HG02840 (cell line): ENCODE data around the gene ARHGEF11.
A peak's percentile ranks its signal among the peaks of the same experiment; 100 is the strongest.
"Not testable (repeated sequence)": the region's sequence is repeated elsewhere in the genome, so short reads cannot be mapped to it uniquely, and the experiment has no call there.

ENCODE experiments used
- ATAC-seq: cut with Tn5 transposase; IDR thresholded peaks from one replicate; pipeline ENCODE4 v1.9.1; 2021; ENCODE audit warnings: mild to moderate bottlenecking, moderate library complexity, moderate number of reproducible peaks; ENCODE audit not compliant: unreplicated experiment, low FRiP score

ARHGEF11 gene, protein sequence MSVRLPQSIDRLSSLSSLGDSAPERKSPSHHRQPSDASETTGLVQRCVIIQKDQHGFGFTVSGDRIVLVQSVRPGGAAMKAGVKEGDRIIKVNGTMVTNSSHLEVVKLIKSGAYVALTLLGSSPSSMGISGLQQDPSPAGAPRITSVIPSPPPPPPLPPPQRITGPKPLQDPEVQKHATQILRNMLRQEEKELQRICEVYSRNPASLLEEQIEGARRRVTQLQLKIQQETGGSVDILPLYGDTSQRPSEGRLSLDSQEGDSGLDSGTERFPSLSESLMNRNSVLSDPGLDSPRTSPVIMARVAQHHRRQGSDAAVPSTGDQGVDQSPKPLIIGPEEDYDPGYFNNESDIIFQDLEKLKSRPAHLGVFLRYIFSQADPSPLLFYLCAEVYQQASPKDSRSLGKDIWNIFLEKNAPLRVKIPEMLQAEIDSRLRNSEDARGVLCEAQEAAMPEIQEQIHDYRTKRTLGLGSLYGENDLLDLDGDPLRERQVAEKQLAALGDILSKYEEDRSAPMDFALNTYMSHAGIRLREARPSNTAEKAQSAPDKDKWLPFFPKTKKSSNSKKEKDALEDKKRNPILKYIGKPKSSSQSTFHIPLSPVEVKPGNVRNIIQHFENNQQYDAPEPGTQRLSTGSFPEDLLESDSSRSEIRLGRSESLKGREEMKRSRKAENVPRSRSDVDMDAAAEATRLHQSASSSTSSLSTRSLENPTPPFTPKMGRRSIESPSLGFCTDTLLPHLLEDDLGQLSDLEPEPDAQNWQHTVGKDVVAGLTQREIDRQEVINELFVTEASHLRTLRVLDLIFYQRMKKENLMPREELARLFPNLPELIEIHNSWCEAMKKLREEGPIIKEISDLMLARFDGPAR (N-terminal part only)

DNA sequence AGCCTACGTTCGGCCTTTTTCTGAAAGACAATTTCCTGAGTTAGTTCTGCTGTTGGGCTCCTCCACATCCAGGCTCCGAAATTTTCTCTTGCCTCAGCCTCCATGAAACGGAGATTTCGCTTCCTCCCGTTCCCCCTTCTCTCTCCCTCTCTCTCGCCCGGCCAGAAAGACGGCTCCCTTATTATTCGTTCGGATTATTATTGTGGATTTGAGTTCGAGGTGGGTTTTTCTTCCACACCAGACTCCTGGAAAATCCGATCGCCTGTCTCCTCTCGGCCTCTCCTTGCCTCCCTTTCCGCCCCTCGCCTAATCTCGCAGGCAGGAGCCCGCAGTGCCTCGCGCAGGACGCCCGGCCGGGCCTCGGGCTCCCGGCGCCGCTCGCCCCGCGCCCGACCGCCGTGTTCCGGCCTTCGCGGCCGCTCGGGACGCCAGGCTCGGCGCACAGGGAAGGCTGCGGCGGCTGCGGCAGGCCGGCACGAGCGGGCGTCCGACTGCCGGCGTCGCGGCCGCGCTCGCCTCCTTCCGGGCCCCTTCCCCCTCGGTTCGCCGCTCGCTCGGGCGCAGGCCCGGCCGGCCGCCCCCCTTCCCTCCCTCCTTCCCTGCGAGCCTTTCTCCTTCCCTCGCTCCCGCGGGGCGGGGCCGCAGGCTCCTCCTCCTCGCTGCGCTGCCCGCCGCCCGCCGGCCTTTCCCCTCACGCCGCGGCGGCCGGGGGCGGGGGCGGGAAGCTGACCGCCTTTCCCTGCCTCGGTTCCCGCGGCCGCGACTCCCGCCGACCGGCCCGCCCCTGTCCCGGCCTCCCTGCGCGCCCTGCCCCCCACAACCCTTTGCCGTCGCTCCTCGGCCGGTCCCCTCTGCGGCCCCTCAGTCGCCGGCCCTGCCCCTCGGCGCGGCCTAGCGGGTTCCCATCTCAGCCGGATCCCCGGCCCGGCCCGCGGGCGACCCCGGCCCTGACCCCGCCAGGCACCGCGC lies at the start of gene ARHGEF11:
TSS of gene ARHGEF11 (minus strand) at position 493 of the 969 bp plus-strand sequence. CDS start 1,412 bp downstream, outside the sequence.
- ATAC-seq, result peak; percentile 47

DNA sequence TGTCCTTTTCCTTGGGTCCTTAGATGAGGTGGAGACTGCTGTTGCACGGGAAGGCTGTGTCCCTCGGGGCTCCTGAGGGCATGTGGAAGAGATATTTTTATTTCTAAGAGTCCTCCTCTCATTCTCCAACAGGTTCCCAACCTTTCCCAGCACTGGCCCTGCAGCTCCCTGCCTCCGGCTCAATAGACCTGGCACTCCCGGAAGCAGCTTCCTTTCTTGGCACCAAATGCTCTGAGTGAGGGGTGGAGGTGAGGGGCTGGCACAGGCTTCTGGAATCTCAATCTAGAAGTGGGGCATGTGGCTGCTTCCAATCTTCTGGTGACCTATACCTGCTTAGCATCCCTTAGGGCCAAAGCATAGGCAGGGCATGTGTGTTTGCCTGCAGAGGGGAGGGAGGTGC lies 49.5 kb upstream of the ARHGEF11 start:
- ATAC-seq, result no peak

DNA sequence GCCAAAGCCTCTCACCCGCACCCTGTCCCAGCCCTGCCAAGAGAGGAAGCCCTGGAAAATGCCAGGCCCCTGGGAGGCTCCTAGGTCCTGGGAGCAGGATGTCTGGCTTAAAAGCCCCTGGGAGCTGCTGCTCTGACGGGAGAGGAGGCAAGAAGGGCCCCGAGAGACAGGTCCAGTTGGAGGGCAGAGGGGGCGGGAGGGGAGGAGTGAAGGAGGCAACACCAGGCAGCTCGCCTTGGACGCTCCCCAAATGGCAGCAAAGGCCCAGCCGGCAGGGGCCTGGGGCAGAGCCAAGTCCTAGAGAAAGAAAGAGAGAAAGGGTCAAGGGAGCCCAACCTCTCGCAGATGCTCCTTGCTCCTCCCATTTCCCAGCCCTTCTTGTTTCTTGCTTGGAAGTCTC lies 47.3 kb upstream of the ARHGEF11 start:
- no peak for ATAC-seq

DNA sequence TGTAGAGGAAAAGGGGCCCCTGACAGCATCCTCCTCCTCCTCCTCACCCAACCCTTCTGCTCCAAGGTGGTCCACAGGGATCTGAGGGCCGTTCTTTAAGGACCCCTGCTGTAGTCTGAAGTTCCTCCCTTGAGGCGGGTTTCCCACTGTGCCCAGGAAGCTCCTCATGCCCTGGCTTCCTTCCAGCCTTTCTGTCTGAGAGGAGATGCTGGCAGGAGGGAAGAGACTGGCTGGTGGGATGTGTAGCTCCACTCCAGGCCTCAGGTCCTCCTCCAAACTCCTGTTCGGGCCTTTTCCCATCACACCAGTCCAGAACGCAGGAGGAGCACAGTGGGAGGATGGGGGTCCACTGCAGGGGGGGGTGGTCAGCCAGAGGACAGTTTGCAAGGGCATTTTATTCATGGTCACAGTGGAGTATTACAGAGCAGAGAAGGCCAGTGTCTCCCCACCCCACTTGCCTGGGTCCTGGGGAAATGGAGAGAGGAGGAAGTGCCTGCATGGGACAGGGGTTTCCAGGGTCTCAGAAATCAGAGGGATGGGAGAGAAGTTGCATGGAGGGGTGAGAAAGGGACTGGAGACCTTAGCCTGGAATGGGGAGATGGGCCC lies 46.2 kb upstream of the ARHGEF11 start:
- no peak for ATAC-seq

DNA sequence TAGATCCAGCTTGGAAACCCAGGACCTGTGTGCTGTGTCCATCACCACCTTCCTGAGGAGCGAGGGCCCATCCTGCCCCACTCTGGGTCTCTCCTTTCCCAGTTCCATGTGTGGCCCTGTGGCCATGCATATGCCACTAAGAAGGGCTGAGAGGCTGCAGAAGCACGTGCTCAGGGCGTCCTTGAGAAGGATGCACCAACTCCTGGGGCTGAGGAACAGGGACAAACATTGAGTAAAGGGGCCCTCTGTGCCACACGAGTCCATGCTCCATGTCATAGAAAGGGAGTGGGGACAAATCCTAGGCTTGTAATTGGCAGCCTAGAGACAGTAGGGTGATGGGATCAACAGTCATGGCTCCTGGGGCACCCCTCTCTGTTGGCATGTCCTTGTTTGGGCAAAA lies 45.6 kb upstream of the ARHGEF11 start:
- no peak for ATAC-seq

DNA sequence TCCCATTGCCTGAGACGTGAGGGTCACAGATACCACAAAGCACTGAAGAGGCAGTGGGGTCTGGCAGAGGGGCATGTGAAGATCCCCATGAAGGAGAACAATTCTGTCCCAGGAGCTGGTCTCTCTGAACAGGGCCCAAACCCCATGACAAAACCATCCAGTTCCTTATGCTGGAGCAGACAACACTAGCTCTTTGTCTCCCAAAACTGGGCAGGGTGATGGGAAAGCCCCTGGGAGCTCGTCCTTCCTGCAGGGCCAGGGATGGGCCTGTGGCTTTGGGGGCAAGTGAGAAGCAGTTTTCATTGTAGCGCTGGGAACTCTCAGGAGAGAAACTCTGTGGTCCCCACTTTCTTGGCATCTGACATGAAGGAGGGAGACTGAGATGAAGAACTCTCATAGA lies 45.2 kb upstream of the ARHGEF11 start:
- ATAC-seq, result no peak

DNA sequence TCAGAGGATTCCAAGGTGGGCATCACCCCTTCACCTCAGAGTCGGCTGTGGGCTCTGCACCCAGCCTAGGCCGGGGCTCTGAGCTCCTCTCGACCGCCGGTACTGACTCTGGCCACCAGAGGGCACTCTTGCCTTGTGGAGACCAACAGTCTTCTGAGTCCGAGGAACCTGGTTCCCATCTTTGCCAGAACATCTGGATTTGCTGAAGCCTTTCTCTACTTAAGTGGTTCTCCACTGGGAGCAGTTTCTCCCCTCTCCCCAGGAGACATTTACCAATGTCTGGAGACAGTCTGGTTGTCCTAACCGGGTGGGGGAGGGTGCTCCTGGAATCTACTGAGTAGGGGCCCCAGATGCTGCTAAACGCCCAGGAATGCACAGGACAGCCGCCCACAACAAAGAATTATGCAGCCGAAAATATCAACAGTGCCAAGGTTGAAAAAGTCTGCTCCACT lies 44.7 kb upstream of the ARHGEF11 start:
- ATAC-seq, result no peak

DNA sequence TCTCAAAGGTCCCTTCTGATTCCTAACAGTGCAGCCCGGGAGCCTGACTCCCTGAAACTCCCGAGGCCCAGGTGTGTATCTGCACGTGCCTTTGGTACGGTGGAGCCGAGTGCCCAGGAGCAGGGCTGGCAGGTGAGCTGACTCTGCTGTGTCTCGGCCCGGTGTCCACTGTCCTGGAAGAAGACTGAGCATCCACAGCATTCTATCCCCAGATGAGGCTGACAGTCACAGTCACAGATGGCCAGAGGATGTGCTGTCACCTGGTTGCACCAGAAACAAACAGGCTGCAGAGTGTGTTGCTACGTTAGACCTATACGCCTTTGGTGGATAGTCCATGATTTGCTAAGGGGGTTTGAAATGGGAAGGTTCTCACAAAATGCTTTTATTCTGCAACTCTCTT lies 44.2 kb upstream of the ARHGEF11 start:
- no peak for ATAC-seq

DNA sequence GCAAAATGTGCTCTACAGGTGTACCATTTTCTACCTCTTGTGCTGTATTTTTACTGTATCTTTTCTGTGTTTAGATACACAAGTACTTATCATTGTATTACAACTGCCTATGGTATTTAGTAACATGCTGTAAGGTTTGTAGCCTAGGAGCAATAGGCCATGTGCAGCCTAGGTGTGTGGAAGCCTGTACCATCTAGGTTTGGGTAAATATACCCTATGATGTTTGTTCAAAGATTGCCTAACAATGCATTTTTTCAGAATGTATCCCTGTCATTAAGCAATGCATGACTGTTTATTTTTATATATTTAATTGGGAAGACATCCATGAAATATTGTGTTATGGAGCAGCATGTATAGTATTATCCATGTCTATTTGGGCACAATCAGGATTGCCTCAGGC lies 43.1 kb upstream of the ARHGEF11 start:
- no peak for ATAC-seq

DNA sequence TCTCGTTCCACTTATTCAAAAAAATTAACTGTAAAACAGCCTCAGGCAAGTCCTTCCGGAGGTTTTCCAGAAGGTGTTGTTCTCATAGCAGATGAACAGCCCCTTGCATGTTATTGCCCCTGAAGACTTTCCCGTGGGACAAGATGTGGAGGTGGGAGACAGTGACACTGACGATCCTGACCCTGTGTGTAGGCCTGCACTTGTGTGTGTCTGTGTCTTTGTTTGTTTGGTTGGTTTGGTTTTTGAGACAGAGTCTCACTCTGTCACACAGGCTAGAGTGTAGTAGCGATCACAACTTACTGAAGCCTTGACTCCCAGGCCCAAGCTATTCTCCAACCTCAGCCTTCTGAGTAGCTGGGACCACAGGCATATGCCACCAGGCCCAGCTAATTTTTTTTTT lies 41.5 kb upstream of the ARHGEF11 start:
- no peak for ATAC-seq

DNA sequence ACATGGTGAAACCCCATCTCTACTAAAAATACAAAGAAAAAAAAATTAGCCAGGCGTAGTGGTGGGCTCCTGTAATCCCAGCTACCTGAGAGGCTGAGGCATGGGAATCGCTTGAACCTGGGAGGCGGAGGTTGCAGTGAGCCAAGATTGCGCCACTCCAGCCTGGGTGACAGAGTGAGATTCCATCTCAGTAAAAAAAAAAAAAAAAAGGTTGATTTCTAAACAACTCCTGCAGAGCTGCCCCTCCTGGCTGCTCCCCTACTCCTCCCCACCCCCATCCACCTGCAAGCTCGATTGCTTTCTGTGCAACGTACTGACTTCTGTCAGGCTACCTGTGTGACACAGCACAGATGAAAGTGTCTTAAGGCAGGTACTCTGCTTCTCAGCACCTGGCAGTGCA lies 40.8 kb upstream of the ARHGEF11 start:
- ATAC-seq, result no peak

DNA sequence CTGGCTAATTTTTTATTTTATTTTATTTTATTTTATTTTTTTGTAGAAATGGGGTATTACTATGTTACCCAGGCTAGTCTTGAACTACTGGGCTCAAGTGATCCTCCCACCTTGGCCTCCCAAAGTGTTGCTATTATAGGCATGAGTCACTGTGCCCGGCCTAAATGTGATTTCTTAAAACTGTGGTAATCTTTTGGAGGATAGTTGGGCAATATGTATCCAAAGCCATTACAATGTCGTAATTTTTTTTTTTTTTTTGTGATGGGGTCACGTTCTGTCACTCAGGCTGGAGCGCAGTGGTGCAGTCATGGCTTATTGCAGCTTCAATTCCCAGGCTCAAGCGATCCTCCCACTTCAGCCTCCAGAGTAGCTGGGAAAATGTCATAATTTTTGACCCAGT lies 39.9 kb upstream of the ARHGEF11 start:
- ATAC-seq, result no peak

DNA sequence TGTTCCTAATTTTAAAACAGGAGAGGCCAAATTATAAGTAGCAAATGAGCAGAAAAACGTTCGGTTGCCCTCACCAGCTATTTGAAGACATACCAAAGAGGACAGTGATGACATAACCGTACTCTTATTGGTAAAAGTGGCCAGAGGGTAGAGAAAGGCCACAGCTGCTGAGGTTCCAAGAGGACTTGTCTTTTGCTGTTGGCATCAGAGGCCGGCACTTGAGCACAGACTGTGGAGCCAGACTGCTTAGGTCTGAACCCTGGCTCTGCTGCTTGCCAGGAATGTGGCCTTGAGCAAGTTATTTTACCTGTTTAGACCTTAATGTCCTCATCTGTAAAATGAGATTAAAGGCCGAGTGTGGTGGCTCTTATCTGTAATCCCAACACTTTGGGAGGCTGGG lies 39.2 kb upstream of the ARHGEF11 start:
- ATAC-seq, result no peak

DNA sequence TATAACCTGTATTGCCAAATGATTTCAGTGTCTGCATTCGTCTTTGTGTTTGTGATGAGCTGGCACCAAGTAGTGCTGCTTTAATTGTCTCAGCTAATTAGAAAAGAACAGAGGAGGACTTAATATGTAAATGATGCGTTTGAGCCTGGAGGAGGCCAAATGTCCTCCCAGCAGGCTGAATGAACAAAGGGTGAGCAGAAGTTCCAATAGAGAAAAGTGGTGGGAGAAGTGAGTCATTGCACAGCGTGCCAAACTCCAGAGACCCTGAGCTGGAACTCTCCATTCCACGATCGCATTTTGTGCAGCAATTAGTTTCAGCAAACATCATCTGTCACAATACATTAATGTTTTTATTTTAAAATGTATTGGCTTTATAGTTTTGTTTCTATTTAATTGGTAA lies 36.2 kb upstream of the ARHGEF11 start:
- ATAC-seq, result no peak

DNA sequence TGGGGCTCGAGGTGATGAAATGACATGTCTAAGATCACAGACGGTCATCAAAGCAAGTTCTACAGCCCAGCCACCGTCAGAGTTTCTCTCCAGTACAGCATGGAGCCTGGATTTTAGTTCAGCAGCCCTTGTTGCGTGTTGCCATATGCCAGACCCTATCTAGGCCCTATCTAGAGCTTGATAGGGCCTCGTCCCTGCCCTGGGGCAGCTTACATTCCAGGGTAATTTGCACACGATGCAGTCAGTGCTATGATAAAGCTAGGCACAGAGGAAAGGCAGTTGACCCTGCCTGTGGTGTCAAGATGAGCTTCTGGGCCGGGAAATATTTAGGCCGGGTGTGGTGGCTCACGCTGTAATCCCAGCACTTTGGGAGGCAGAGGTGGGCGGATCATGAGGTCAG lies 35.2 kb upstream of the ARHGEF11 start:
- no peak for ATAC-seq

DNA sequence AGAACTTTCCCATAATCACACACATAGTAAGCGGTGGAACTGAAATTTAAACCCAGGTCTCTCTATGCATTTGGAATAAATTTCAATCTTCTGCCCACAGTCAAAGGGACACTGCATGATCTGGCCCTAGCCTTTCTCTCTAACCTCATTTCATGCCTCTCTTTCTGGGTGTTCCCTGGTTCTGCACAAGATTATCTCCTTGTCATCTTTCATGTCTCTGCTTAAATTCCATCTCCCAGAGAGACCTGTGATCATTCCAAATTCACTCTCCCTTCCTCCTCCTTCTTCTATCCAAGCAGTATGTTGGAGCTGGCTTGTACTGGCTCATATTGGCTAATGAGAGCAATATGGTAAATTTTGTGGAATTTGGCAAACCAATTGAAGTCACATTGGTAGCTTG lies 31.9 kb upstream of the ARHGEF11 start:
- ATAC-seq, result no peak

DNA sequence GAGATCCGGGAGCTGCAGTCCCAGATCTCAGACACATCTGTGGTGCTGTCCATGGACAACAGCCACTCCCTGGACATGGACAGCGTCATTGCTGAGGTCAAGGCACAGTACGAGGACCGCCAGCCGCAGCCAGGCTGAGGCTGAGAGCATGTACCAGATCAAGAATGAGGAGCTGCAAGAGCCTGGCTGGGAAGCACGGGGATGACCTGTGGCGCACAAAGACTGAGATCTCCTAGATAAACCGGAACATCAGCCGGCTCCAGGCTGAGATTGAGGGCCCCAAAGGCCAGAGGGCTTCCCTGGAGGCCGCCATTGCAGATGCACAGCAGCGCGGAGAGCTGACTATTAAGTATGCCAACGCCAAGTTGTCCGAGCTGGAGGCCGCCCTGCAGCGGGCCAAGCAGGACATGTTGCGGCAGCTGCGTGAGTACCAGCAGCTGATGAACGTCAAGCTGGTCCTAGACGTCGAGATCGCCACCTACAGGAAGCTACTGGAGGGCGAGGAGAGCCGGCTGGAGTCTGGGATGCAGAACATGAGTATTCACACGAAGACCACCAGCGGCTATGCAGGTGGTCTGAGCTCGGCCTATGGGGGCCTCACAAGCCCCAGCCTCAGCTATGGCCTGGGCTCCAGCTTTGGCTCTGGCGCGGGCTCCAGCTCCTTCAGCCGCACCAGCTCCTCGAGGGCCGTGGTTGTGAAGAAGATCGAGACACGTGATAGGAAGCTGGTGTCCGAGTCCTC lies 28.6 kb upstream of the ARHGEF11 start:
- ATAC-seq, result no peak

DNA sequence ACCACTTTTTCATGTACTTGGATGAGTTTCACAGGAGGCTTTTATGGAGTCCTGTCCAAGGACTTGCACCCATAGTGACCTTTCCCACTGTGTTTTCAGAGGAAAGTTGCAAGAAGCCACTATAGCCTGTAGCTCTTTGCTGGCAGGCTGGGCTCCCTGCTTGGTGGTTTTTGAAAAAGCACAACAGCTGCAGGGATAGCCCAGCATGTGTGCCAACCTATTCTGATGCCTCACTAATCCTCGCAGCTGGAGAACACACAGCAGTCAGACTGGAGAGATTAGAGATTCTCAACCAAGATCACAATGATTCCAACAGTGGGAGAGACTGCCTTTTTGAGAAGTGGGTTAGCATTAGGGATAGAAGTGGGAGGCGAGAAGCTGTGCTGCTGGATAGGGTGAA lies 24.1 kb upstream of the ARHGEF11 start:
- no peak for ATAC-seq

DNA sequence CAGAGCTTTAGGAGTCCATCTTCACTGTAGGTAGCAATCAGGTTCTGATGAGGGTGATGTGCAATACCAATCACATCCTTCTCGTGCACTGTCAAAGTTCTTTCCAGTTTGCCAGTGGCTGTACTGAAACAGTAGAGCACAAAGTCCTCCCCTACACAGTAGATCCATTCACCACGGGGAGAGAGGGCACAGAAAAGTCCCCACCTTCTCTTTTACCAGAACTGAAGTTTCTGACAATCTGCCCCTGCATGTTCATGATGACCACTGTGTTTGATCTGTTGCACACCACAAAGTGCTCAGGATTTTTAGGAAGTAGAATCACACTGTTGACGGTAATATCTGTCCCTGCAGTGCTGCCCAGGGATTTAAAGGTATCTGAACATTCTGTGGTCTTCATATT lies 13.7 kb upstream of the ARHGEF11 start:
- ATAC-seq, result not testable (repeated sequence)
